IPS-NIHi11 (cell line): ENCODE results near the gene CAMTA1.
"Not testable (repeated sequence)": the region's sequence is repeated elsewhere in the genome, so short reads cannot be mapped to it uniquely, and the experiment has no call there.

ENCODE experiments used
- DNase-seq: peaks from one replicate; pipeline ENCODE4 v3.0.0; 2012; ENCODE audit warnings: mixed read lengths, low spot score

The CAMTA1 gene

GRCh38 chr1:7590426-7590790, 805.2 kb downstream of the CAMTA1 start:
- DNase-seq = no peak

- DNase-seq = no peak
Measured at GRCh38 chr1:7591565-7591964, 806.3 kb downstream of the CAMTA1 start.

GRCh38 chr1:7592120-7592798, 807.0 kb downstream of the CAMTA1 start:
- DNase-seq = no peak

GRCh38 chr1:7594002-7594713, 808.9 kb downstream of the CAMTA1 start:
- no peak for DNase-seq

- no peak for DNase-seq
Measured at GRCh38 chr1:7594714-7595295, 809.6 kb downstream of the CAMTA1 start.

GRCh38 chr1:7595336-7595735, 810.1 kb downstream of the CAMTA1 start:
- peak; percentile 62 for DNase-seq

- no peak for DNase-seq
Measured at GRCh38 chr1:7596126-7596965, 811.1 kb downstream of the CAMTA1 start.

- DNase-seq = not testable (repeated sequence)
Measured at GRCh38 chr1:7598058-7598457, 812.8 kb downstream of the CAMTA1 start.

GRCh38 chr1:7604906-7605305, 819.7 kb downstream of the CAMTA1 start:
- DNase-seq = not testable (repeated sequence)

GRCh38 chr1:7606096-7606495, 820.8 kb downstream of the CAMTA1 start:
- DNase-seq = no peak

GRCh38 chr1:7607097-7607496, 821.8 kb downstream of the CAMTA1 start:
- DNase-seq = no peak

GRCh38 chr1:7608628-7609305, 823.5 kb downstream of the CAMTA1 start:
- DNase-seq = peak; percentile 83

GRCh38 chr1:7609311-7609994, 824.2 kb downstream of the CAMTA1 start:
- DNase-seq = peak; percentile 26

- DNase-seq = no peak
Measured at GRCh38 chr1:7610106-7610731, 825.0 kb downstream of the CAMTA1 start.

- no peak for DNase-seq
Measured at GRCh38 chr1:7610936-7611335, 825.7 kb downstream of the CAMTA1 start.

- DNase-seq = no peak
Measured at GRCh38 chr1:7611421-7612010, 826.3 kb downstream of the CAMTA1 start.

GRCh38 chr1:7613106-7613850, 828.0 kb downstream of the CAMTA1 start:
- DNase-seq = no peak

- DNase-seq = no peak
Measured at GRCh38 chr1:7613851-7614205, 828.6 kb downstream of the CAMTA1 start.

- no peak for DNase-seq
Measured at GRCh38 chr1:7614576-7615074, 829.4 kb downstream of the CAMTA1 start.

GRCh38 chr1:7615138-7615537, 829.9 kb downstream of the CAMTA1 start:
- no peak for DNase-seq
